NCI-H146 (cell line): ENCODE results near the gene EIF4ENIF1.
"Not testable (repeated sequence)": the region's sequence is repeated elsewhere in the genome, so short reads cannot be mapped to it uniquely, and the experiment has no call there.

Experiments used
- DNase-seq: peaks from one replicate; lab custom pipeline; 2025; lab: John Stamatoyannopoulos, UW

EIF4ENIF1 gene

DNA sequence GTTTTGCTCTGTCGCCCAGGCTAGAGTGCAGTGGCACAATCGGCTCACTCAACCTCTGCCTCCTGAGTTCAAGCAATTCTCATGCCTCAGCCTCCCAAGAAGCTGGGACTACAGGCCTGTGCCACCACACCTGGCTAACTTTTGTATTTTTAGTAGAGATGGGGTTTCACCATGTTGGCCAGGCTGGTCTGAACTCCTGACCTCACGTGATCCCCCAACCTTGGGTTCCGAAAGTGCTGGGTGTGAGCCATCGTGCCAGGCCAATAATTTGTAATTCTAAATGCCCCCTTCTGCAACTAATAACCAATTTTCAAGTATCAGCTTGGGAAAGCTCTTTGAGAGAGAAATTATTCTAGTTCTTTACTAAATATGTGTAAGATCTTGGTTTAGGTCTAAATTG, 3.7 kb upstream of the EIF4ENIF1 start:
- DNase-seq = not testable (repeated sequence)

DNA sequence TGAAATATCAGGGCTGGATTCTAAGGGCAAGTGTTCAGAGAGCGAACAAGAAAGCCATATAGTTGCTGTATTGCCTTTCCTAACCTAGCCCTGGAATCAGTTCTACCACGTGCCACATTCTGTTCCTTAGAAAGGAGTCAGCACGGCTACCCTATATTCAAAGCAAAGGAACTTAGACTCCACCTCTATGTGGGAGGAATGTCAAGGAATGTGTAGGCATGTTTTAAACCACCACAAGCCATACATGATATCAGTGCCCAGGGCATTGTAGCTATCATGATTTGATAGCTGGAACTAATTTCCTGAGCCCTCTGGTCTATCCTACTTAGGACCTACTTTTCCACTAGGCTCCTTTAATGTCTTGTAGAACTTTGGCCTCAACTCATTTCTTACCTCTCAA, 2.5 kb upstream of the EIF4ENIF1 start:
- DNase-seq = no peak

DNA sequence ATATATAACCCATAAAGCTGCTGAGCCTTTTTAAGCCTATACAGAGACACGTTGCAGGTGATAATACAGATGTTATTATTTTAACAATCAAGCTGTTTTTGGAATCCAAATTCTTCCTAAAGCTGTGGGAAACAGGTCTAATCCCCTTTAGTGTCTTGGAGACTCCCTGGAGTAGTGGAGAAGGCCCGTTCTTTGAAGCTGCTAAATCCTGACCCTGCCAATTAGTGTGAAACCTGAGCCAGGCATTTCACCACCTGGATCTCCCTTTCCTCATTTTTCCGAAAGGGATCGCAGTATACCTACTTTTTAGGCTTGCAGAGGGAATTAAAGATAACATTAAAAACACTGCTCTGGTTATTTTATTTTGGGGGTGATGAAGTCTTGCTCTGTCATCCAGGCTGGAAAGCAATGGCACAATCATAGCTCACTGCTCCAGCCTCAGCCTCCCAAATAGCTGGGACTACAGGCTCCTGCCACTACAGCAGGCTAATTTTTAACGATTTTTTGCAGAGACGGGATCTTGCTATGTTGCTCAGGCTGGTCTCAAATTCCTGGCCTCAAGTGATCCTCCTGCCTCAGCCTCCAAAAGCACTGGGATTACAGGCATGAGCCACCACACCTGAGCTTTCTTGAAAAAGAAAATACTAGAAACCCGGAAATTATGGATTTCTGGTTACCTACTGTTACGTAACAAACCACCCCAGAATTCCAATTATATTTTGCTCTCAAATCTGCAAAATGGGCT, 1.7 kb upstream of the EIF4ENIF1 start:
- DNase-seq = no peak

DNA sequence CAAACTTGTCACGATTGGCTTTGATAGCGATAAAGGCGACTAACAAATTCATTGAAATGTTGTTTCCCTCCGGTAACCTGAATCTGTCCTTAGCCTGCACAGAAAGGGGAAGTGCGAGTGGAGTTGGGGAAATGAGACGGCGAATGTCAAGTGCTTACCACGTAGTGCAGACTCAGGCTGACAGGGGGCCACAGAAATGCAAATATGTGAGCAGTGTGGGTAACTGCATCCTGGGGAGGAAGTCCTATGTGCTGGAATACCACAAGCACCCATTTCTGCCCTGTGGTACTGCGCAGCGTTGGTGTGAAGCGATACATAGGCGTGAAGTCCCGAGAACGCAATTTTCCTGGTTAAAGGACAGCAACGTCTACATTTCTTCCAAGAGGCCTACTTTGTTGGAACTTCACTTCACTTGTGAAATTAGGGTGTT, 869 bp upstream of the EIF4ENIF1 start:
- DNase-seq = peak; percentile 30

DNA sequence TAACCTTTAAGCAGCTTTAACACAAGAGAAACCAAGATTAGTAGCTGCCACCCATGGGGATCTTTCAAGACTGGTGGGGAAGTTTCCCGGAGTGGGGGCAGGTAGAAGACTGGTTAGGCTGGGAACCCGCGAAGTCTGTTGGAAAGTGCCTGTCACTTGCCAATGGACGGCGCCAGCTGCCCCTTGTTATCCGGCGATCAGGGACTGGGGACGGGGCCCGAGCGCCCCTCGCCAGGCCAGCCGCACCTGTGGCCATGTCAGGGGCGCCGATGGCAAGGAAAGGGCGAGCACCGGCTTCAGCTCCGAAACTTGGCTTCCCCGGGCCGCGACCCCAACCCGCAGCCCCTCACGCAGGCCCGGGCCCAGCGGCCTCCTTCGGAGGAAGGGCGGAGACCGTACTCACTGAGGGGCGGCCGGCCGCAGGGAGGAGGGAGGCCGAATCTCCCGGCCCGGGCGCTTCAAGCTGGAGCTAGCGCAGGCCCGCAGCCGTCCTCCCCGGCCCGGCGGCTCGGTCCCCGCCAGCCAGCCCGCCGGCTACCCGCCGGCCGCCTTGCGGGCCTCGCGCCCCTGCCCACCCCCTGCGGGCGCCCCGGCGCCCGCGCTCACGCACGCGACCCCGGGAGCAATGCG, 539 bp downstream of the EIF4ENIF1 start:
- DNase-seq = peak; percentile 15

DNA sequence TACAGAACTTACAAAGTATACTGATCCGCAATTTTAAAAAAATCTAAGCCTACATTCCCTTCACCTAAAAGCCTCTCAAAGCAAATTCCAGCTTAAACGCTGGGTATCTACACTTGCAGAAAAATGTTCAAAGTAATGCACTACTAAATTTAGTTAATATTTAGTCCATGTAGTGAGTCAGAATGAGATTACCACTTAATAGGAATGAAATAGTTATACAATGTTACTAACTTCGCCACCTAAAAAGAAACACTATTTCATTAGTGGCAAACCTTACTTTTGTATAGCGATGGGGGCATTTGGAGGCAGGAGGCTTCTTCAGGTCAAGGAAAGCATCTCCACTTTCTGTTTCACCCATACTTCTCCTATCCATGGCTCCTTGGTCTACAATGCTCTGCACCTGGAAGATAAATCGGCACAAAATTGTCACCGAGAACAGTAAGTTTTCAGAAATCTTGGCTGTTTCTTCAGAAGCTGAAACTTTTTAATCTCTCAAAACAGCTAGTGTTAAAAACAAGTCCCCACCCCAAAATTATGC, 1.2 kb downstream of the EIF4ENIF1 start:
- no peak for DNase-seq

DNA sequence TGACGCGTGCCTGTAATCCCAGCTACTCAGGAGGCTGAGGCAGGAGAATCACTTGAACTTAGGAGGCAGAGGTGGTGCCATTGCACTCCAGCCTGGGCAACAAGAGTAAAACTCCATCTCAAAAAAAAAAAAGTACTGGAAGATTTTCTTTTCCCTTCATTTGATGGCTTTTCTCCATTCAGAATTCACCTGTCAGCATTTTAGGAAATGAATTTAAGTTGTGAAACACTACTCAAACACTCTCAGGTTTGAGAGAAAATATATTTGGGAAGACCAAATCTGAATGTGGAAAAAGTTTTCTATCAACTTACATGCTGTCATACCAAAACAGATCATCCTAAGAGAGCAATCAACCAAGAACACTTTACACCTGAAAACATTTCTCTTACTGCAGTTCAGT, 2.7 kb downstream of the EIF4ENIF1 start:
- no peak for DNase-seq

DNA sequence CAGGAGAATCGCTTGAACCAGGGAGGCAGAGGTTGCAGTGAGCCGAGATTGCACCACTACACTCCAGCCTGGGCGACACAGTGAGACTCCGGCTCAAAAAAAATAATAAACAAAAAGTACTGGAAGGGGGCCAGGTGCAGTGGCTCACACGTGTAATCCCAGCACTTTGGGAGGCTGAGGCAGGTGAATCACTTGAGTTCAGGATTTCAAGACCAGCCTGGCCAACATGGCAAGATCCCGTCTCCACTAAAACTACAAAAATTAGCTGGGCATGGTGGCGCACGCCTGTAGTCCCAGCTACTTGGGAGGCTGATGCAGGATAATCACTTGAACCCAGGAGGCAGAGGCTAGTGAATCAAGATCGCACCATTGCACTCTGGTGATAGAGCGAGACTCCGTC, 3.3 kb downstream of the EIF4ENIF1 start:
- not testable (repeated sequence) for DNase-seq

DNA sequence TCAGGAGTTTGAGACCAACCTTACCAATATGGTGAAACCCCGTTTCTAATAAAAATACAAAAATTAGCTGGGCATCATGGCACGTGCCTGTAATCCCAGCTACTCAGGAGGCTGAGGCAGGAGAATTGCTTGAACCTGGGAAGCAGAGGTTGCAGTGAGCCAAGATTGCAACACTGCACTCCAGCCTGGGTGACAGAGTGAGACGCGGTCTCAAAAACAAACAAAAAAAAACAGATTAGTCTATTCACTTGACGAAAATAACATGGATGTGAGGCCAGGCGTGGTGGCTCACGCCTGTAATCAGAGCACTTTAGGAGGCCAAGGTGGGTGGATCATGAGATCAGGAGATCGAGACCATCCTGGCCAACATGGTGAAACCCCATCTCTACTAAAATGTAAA, 7.2 kb downstream of the EIF4ENIF1 start:
- DNase-seq = not testable (repeated sequence)

DNA sequence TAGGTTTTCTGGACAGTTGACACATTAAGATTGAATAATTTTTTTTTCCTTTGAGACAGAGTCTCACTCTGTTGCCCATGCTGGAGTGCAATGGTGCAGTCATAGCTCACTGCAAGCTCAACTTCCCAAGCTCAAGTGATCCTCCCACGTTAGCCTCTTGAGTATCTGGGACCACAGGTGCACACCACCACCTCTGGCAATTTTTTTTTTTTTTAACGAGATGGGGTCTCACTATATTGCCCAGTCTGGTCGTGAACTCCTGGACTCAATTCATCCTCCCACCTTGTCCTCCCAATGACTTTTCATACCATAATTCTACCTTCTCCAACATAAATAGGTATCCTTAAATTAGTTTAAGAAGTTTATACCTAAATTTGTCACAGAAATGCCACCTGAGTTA, 8.5 kb downstream of the EIF4ENIF1 start:
- DNase-seq = no peak

DNA sequence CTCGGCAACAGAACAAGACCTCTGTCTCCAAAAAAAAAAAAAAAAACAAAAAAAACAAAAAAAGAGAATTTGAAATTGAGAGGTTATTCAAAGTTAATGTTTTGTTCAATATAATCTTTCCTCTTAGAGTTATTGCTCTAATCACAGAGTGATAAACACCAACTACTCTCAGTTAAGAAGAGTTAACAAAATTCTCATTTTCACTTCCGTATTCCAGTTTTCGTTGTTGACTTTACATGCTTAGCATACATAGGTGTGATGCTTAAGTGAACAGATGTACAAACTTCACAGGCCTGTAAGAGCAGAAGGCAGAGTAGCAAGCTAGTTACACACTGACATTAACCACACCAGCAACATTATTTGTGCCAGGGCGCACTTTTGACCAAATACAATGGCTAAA, 12.3 kb downstream of the EIF4ENIF1 start:
- DNase-seq = no peak

DNA sequence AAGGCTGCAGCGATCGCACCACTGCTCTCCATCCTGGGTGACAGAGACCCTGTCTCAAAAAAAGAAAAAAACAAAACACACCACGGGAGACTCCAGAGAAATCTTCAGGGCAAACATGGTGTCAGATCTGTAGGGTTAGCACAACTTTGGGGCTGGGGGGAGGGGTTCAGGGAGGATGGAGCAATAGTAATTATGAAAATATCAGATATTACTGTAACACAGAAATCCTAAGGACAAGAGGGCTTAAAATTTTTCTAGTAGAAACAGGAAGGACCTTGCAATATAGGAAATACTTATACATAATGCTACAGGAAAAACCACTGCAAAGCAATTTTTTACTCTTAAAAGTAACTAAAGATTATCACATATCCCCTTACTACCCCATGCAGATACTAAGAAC, 13.8 kb downstream of the EIF4ENIF1 start:
- no peak for DNase-seq

DNA sequence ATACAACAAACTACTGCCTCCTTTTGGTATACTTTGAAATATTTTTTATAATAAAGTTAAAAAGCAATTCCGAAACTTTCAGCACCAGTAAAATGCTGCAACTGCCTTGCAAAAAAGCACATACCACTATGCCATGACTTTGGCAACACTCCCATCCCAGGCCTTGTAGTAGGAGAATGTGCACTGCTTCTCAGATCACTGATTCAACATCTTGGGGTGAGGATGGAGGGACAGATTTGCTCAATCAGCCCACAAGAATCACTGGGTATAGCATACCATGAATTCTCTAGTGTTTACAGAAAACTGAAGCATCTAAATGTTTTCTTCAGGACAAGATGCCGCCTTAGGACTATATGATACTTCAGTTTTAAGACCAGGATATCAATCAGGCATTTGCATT, 14.9 kb downstream of the EIF4ENIF1 start:
- no peak for DNase-seq

DNA sequence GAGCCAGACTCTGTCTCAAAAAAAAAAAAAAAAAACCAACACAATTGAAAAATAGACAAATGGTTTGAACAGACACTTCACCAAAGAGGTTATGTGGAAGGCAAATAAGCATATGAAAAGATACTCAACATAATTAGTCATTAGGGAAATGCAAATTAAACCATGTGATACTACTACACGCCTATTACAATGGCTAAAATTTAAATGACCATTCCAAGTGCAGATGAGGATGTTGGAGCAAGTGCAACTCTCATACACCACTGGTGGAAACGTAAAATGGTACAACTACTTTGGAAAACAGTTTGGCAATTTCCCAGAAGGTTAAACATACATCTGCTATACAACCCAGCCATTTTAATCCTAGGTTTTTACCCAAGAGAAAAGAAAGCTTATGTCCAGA, 24.3 kb downstream of the EIF4ENIF1 start:
- no peak for DNase-seq

DNA sequence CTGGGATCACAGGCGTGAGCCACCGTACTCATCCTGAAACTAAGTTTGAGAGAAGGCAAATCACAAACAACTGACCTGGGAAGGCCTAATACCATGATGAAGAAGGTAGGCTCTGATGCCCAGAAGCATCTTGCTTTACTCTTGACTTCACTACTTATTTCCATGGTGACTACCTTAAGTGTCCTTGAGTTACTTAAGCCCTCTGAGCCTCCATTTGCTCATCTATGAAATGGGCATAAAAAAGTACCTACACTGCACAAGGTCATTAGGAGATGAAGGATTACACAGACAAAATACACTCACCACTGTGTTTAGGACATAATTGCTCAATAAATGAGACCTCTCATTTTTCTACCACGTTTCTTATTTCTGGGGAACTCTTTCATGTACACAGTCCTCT, 27.9 kb downstream of the EIF4ENIF1 start:
- DNase-seq = no peak

DNA sequence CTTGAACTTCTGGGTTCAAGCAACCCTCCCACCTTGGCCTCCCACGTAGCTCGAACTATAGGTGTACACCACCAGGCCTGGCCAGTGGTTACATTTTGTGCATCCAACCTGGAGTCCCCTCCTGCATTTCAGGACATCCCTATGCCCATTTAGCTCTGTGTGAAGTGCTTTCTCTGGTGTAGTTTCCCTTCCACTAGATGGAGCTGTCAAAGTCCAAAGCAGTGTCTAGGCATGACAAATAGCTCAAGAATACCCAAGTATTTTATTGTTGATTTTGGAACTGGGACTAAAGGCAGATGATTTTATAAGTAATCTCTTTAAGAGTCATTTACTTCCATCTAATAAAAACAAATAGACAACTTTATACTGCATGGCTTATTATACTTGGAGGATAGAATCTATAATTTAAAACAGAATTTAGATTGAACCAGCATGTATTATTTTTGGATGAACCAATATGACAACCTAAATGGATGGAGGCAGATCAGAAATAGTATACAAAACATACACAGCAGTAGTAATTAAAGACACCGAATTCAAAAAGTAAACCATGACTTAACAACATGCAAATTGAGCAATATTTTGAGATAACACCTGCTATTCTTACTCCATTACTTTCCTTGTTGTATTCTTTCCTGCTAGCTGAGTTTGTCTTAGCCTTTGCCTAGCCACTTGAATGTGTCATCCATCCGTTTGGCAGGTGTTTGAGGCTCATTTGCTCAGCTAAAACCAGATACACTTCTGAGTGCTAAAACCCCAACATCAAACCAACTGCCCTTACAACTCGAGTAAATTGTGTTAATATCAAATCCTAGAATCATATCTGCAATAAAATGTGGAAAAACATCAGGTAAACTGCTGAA, 37.7 kb downstream of the EIF4ENIF1 start:
- no peak for DNase-seq

DNA sequence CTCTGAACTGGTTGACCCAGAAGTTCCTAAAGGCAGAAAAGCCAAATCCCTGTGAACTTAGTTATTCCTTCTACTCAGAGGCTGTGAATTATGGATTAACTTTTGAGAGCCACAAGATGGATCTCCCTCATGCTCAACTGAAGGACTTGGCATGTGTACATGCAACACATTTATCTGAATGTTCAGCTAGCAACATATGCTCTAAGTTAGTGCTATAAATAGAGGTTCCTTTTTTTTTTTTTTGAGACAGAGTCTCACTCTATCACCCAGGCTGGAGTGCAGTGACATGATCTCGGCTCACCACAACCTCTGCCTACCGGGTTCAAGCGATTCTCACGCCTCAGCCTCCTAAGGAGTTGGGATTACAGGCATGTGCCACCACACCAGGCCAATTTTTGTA, 40.1 kb downstream of the EIF4ENIF1 start:
- DNase-seq = no peak

DNA sequence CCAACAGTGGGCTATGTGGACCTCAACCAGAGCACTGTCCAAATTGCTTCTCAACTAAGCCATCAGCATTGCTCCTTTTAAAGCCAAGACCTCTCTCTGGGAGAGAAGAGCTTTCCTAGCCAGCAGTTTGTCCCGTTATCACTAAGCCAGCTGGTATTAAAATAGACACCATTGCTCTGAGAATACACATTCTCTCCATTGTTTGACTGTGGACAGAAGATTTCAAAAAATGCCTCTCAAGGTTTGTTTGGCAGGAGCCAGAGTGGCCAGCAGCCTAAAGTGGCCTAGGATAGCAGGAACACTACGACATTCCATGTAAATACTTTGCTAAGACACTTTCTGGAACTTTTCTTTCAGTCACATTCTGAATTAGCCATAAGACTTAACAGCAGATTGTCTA, 41.3 kb downstream of the EIF4ENIF1 start:
- DNase-seq = no peak

DNA sequence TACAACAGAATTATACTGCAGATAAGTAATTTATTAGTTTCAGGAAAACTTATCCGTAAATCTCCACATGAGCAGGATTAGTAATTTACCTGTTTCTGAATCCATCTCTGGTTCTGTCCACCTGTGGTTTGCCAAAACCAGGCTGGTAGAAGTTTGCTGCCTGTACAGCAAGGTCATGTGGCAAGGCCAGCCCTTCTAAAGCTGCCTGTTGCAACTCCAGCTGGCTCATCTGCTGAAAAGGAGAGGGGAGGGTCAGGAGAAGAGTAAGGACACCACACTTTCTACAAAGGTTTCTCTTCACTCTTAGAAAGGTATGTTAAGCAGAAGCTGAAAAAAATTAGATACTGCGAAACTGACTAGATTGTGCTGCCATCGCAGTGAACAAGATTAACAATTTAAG, 42.3 kb downstream of the EIF4ENIF1 start:
- DNase-seq = no peak

DNA sequence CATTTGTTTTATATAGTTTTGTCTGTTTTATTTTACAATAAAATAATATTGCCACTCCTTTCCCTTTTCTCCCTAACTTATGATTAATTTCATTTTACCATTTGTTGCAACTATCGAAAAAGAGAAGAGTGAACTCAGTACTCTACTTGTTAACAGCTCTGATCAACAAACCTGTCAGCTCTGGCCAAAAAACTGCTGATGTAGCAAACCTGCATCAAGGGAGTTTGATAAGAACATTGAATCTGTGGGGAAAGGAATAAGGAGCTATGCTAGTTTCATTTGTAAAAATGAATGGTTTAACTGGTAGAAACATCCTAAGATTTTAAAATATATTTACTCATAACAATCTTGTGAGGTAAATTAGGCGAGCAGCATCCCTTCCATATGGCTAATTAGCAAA, 42.9 kb downstream of the EIF4ENIF1 start:
- no peak for DNase-seq

DNA sequence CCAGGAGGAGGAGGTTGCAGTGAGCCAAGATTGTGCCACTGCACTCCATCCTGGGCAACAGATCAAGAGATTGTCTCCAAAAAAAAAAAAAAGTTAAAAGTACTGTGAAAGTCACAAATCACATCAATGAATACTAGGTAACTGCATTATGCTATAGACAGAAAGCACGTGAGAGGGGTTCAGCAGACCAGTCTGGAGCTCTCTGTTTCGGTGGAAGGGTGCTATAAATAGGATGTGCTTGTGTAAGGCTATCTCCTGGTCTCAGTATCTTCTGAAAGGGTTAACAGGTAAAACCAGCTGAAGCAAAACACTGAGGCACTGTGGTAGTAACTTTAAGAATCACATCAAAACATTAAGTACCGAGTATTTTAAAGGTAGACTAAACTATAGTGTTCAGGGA, 43.4 kb downstream of the EIF4ENIF1 start:
- DNase-seq = no peak

DNA sequence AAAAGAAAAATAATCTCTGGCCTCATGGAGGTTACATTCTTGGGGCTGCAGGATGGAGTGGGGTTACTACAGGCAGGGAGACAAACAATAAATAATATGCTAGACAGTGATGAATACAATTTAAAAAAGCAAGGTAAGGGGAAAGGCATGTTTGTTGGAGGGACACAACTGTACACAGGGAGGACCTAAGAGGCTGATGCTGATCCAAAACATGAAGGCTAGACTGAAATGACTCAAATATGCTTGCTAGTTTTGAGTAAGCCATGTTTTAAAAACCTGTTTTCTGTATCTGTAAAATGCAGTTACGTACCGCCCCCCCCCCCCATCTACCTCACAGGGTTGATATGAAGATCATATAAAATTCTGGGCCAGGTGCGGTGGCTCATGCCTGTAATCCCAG, 44.0 kb downstream of the EIF4ENIF1 start:
- DNase-seq = no peak

DNA sequence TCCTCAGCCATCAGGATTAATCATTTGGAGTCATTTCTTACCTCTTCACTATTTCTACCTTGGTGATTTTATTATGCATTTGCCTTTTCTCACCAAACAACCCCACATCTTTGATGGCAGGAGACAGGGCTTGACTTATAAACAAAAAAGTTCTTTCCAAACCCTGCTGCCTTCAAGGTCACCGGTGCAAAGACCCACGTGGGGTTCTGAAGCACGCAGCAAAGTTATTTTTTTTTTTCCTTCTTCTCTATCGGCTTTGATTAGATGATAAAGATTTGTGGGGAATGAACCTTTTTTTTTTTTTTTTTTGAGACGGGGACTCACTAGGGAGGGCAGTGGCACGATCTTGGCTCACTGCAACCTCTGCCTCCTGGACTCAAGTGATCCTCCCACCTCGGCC, 46.1 kb downstream of the EIF4ENIF1 start:
- DNase-seq = no peak
